Glomerular visceral epithelial cell (primary cell): ENCODE measurements around the gene RNU1-2.
"Not testable (repeated sequence)": the region's sequence is repeated elsewhere in the genome, so short reads cannot be mapped to it uniquely, and the experiment has no call there.

ENCODE experiments used
- DNase-seq: peaks from one replicate; pipeline ENCODE4 v3.0.0-alpha.2; 2016; ENCODE audit errors: extremely low spot score

RNU1-2 gene

GRCh38 chr1:16925635-16926490 is 30.1 kb downstream of the RNU1-2 start:
- no peak for DNase-seq

- no peak for DNase-seq
Observed at GRCh38 chr1:16926491-16927073, 30.8 kb downstream of the RNU1-2 start.

GRCh38 chr1:16927256-16927655 is 31.5 kb downstream of the RNU1-2 start:
- DNase-seq: no peak

- no peak for DNase-seq
Observed at GRCh38 chr1:16927711-16928485, 32.1 kb downstream of the RNU1-2 start.

- not testable (repeated sequence) for DNase-seq
Observed at GRCh38 chr1:16929146-16930041, 33.6 kb downstream of the RNU1-2 start.

GRCh38 chr1:16931206-16931934 is 35.6 kb downstream of the RNU1-2 start:
- not testable (repeated sequence) for DNase-seq

- not testable (repeated sequence) for DNase-seq
Observed at GRCh38 chr1:16933945-16934344, 38.2 kb downstream of the RNU1-2 start.

- DNase-seq: not testable (repeated sequence)
Observed at GRCh38 chr1:16936580-16936979, 40.8 kb downstream of the RNU1-2 start.

- no peak for DNase-seq
Observed at GRCh38 chr1:16938351-16939321, 42.9 kb downstream of the RNU1-2 start.

- not testable (repeated sequence) for DNase-seq
Observed at GRCh38 chr1:16939386-16940180, 43.8 kb downstream of the RNU1-2 start.

- DNase-seq: no peak
Observed at GRCh38 chr1:16944038-16944437, 48.3 kb downstream of the RNU1-2 start.

GRCh38 chr1:16945512-16945911 is 49.7 kb downstream of the RNU1-2 start:
- DNase-seq: not testable (repeated sequence)
